ENCODE data around the gene SLC2A13.
"Not testable (repeated sequence)": the region's sequence is repeated elsewhere in the genome, so short reads cannot be mapped to it uniquely, and the experiment has no call there.

Gene SLC2A13

GRCh38 chr12:39897315-39897714 is 208.6 kb downstream of the SLC2A13 start:
- no peak overlapping the region for H3K27ac ChIP-seq (ENCODE audit: low read depth, low read length)
- no peak overlapping the region for H3K9ac ChIP-seq (ENCODE audit: low read length)
- no peaks in the 10 kb centered on the region for H3K9me3 ChIP-seq (ENCODE audit: insufficient read depth, low read length)
- TF ChIP-seq CTCF (IDR thresholded peaks at IDR 0.05; ENCODE audit: insufficient read depth, low read length, poor library complexity, severe bottlenecking) (no peak), EZH2phosphoT487 (conservative IDR thresholded peaks at IDR 0.05; ENCODE audit: low read length) (no peak)
- no peak overlapping the region for H2AFZ ChIP-seq (ENCODE audit: low read depth, low read length, severe bottlenecking)
- no peak overlapping the region for H3K4me3 ChIP-seq (ENCODE audit: insufficient read depth, low read length, poor library complexity, severe bottlenecking)
- H3K4me2 ChIP-seq (ENCODE audit: low read depth, low read length, poor library complexity, severe bottlenecking), result no peak overlapping the region
- no peaks in the 10 kb centered on the region for H3K79me2 ChIP-seq (ENCODE audit: insufficient read depth, low read length)
- H4K20me1 ChIP-seq (ENCODE audit: low read depth, low read length), result no peaks in the 10 kb centered on the region
- H3F3A ChIP-seq (ENCODE audit: insufficient read depth), result peaks cover 10% of the 10 kb centered on the region; the same call in 1 of the 2 replicates
- H3K36me3 ChIP-seq (ENCODE audit: low read length), result no peaks in the 10 kb centered on the region
- no peaks in the 10 kb centered on the region for H3K9me2 ChIP-seq (replicated peaks; ENCODE audit: insufficient read depth, low read length)
- no peaks in the 10 kb centered on the region for H3K27me3 ChIP-seq (ENCODE audit: low read length)

- not testable (repeated sequence) for H3K4me2 ChIP-seq (ENCODE audit: low read depth, low read length, poor library complexity, severe bottlenecking); H3K9me3 ChIP-seq (ENCODE audit: insufficient read depth, low read length); H3K79me2 ChIP-seq (ENCODE audit: insufficient read depth, low read length); H3K27me3 ChIP-seq (ENCODE audit: low read length); H3K36me3 ChIP-seq (ENCODE audit: low read length); H3F3A ChIP-seq (ENCODE audit: insufficient read depth); H3K27ac ChIP-seq (ENCODE audit: low read depth, low read length); H3K9me2 ChIP-seq (replicated peaks; ENCODE audit: insufficient read depth, low read length); H4K20me1 ChIP-seq (ENCODE audit: low read depth, low read length); H3K4me3 ChIP-seq (ENCODE audit: insufficient read depth, low read length, poor library complexity, severe bottlenecking); H3K9ac ChIP-seq (ENCODE audit: low read length); H2AFZ ChIP-seq (ENCODE audit: low read depth, low read length, severe bottlenecking)
Observed at GRCh38 chr12:39893388-39893787, 212.5 kb downstream of the SLC2A13 start.

- H3K9me3 ChIP-seq (ENCODE audit: insufficient read depth, low read length), result no peaks in the 10 kb centered on the region
- no peak overlapping the region for H2AFZ ChIP-seq (ENCODE audit: low read depth, low read length, severe bottlenecking)
- no peaks in the 10 kb centered on the region for H3K36me3 ChIP-seq (ENCODE audit: low read length)
- no peaks in the 10 kb centered on the region for H3K9me2 ChIP-seq (replicated peaks; ENCODE audit: insufficient read depth, low read length)
- H3K4me3 ChIP-seq (ENCODE audit: insufficient read depth, low read length, poor library complexity, severe bottlenecking), result no peak overlapping the region
- no peak overlapping the region for H3K9ac ChIP-seq (ENCODE audit: low read length)
- H3K4me2 ChIP-seq (ENCODE audit: low read depth, low read length, poor library complexity, severe bottlenecking), result no peak overlapping the region
- H3K79me2 ChIP-seq (ENCODE audit: insufficient read depth, low read length), result no peaks in the 10 kb centered on the region
- no peak overlapping the region for H3K27ac ChIP-seq (ENCODE audit: low read depth, low read length)
- H3K27me3 ChIP-seq (ENCODE audit: low read length), result no peaks in the 10 kb centered on the region
- H3F3A ChIP-seq (ENCODE audit: insufficient read depth), result peaks cover 10% of the 10 kb centered on the region; the same call in 1 of the 2 replicates
- TF ChIP-seq CTCF (IDR thresholded peaks at IDR 0.05; ENCODE audit: insufficient read depth, low read length, poor library complexity, severe bottlenecking) (no peak), EZH2phosphoT487 (conservative IDR thresholded peaks at IDR 0.05; ENCODE audit: low read length) (no peak)
- no peaks in the 10 kb centered on the region for H4K20me1 ChIP-seq (ENCODE audit: low read depth, low read length)
Observed at GRCh38 chr12:39892146-39892545, 213.7 kb downstream of the SLC2A13 start.

GRCh38 chr12:39887856-39888255 is 218.0 kb downstream of the SLC2A13 start:
- no peaks in the 10 kb centered on the region for H3F3A ChIP-seq (ENCODE audit: insufficient read depth)
- no peak for TF ChIP-seq EZH2phosphoT487 (conservative IDR thresholded peaks at IDR 0.05; ENCODE audit: low read length)
- no peak for TF ChIP-seq CTCF (IDR thresholded peaks at IDR 0.05; ENCODE audit: insufficient read depth, low read length, poor library complexity, severe bottlenecking)
- no peak overlapping the region for H3K9ac ChIP-seq (ENCODE audit: low read length)
- no peaks in the 10 kb centered on the region for H3K9me3 ChIP-seq (ENCODE audit: insufficient read depth, low read length)
- H4K20me1 ChIP-seq (ENCODE audit: low read depth, low read length), result no peaks in the 10 kb centered on the region
- H3K4me2 ChIP-seq (ENCODE audit: low read depth, low read length, poor library complexity, severe bottlenecking), result no peak overlapping the region
- H3K9me2 ChIP-seq (replicated peaks; ENCODE audit: insufficient read depth, low read length), result no peaks in the 10 kb centered on the region
- H2AFZ ChIP-seq (ENCODE audit: low read depth, low read length, severe bottlenecking), result no peak overlapping the region
- H3K27ac ChIP-seq (ENCODE audit: low read depth, low read length), result no peak overlapping the region
- no peaks in the 10 kb centered on the region for H3K27me3 ChIP-seq (ENCODE audit: low read length)
- H3K4me3 ChIP-seq (ENCODE audit: insufficient read depth, low read length, poor library complexity, severe bottlenecking), result no peak overlapping the region
- no peaks in the 10 kb centered on the region for H3K79me2 ChIP-seq (ENCODE audit: insufficient read depth, low read length)
- H3K36me3 ChIP-seq (ENCODE audit: low read length), result no peaks in the 10 kb centered on the region
